ENCODE data around the gene TRRAP.
"Not testable (repeated sequence)": the region's sequence is repeated elsewhere in the genome, so short reads cannot be mapped to it uniquely, and the experiment has no call there.

The TRRAP gene

GRCh38 chr7:99030457-99030856 lies 152.1 kb downstream of the TRRAP start:
- DNase-seq (ENCODE audit: low spot score), result no peak

GRCh38 chr7:99030951-99031350 lies 152.6 kb downstream of the TRRAP start:
- no peak for DNase-seq (ENCODE audit: low spot score)

GRCh38 chr7:99031496-99031895 lies 153.2 kb downstream of the TRRAP start:
- no peak for DNase-seq (ENCODE audit: low spot score)

DNA sequence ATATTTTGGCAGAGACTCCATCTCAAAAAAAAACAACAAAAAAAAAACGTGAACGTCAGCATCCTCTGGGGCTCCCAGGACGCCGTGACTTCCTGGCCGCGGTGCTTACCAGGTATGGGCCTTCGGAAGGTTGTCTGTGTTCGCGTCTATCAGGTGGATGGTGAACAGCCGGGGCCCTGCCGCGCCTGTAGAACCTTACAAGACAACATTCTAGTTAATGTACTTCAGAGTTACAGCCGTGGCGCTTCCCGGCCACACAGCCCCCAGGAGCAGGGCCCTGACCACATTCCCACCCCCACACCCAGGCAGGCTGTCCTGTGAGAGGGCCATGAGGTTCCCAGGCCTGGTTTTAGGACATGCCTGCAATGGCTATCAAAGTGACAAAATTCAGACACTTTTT lies 154.6 kb downstream of the TRRAP start:
- DNase-seq (ENCODE audit: low spot score), result no peak

GRCh38 chr7:99033765-99034164 lies 155.4 kb downstream of the TRRAP start:
- DNase-seq (ENCODE audit: low spot score), result no peak

GRCh38 chr7:99034932-99035722 lies 156.8 kb downstream of the TRRAP start:
- no peak for DNase-seq (ENCODE audit: low spot score)

DNA sequence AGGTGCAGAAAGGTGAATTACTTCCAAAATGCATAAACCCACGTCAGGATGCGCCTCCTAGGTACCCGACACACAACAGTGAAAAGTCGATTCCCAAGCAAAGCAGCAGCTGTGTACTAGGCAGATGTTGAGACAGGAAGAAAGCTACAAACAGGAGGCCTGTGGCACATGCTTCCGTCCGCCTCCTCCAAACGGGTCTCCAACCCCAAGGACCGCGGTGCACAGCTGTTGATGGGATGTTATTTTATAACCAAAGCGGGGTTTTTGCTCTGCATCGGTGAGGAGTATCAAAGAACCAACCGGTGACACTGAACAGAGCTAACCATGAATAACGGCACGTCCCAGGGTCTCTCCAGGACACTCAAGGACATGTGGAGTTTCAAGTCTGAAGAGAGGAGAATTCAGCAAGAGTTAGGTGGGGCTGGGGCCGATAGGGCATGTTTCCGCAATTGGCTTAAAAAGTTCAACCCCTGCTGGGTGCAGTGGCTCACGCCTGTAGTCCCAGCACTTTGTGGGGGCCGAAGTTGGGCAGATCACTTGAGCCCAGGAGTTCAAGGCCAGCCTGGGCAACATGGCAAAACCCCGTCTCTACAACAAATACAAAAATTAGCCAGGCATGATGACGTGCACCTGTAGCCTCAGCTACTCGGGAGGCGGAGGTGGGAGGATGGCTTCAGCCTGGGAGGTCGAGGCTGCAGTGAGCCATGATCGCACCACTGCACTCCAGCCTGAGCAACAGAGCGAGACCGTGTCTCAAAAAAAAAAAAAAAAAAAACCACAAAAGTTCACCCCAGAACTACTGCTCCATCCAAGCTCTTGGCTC lies 157.6 kb downstream of the TRRAP start:
- DNase-seq (ENCODE audit: low spot score), result no peak

DNA sequence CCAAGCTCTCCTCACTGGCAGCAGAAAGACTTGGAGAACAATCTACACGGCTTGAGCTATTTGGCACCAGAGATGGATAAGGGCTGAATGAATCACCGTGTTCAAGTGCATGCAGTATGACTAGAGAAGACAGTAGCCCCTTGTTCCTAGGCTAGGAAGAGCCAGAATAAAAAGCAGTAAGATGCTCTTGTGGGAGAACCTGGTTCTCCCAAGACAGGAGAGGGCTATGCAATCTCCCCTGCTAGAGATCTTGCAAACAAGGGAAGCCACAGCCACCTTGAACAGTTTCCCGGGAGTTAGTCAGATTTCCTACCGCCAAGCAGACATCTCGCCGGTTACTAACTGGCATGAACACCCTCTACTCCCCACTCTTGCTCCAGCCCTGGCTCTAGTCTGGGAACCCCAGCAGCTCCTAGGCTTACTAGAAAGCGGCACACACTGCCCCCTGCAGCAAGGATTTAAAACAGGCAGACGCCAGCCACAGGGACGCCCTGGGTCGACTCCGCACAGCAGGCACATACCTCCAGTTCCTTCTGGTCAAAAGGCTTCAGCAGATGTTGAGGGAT lies 158.3 kb downstream of the TRRAP start:
- DNase-seq (ENCODE audit: low spot score), result peak; percentile 84

- DNase-seq (ENCODE audit: low spot score), result no peak
Observed at GRCh38 chr7:99037327-99037940, 159.1 kb downstream of the TRRAP start.

DNA sequence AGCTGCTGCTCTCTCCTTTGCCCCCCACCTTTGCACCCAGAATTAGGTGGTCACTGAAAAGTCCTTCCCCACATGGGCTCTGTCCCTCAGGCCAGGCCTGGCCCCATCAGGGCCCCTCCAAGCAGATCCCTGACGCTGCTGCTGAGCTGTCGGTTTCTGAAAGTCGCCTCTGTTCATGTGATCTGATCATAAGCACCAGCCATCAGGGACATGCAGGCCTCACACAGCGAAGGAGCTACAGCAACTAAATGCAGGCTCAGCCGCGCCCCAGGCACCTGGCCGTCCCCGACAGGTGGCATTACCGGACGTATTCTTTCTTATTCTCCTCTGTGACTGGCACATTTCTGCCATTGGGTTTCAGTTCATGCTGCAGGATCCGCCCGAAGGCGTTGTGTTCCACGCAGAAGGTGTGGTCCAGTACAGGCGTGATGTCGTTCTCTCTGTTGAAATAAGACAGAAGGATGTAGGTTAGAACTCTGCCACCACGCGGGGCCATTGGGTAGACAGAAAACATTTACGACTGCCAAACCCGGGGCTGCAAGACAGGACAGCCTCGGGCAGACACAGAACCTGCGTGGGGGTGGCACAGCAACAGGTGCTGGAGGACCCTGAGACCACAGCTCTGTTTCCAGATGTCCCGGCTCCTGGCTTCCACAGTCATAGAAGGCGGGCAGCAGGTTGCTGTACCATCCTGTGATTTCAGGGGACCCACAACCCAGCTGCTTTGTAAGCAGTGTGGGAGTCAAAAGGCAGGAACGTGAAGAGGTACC lies 159.9 kb downstream of the TRRAP start:
- no peak for DNase-seq (ENCODE audit: low spot score)

GRCh38 chr7:99039384-99039891 lies 161.1 kb downstream of the TRRAP start:
- no peak for DNase-seq (ENCODE audit: low spot score)

- peak; percentile 93 for DNase-seq (ENCODE audit: low spot score)
Observed at GRCh38 chr7:99040104-99040958, 162.0 kb downstream of the TRRAP start.

- no peak for DNase-seq (ENCODE audit: low spot score)
Observed at GRCh38 chr7:99041526-99041925, 163.2 kb downstream of the TRRAP start.

- no peak for DNase-seq (ENCODE audit: low spot score)
Observed at GRCh38 chr7:99042957-99043356, 164.6 kb downstream of the TRRAP start.

DNA sequence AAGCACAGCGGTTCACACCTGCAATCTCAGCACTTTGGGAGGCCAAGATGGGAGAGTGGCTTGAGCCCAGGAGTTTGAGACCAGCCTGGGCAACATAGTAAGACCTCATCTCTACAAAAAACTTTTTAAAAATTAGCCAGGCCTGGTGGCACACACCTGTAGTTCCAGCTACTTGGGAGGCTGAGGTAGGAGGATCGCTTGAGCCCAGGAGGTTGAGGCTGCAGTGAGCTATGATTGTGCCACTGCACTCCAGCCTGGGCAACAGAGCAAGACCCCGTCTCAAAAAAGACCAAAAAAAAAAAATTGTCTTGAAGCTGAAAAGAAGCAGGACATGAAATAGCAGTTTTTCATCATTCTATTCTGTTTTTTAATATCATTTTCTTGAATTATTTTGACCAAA lies 166.5 kb downstream of the TRRAP start:
- not testable (repeated sequence) for DNase-seq (ENCODE audit: low spot score)

- not testable (repeated sequence) for DNase-seq (ENCODE audit: low spot score)
Observed at GRCh38 chr7:99046262-99046661, 167.9 kb downstream of the TRRAP start.

GRCh38 chr7:99046722-99047121 lies 168.4 kb downstream of the TRRAP start:
- no peak for DNase-seq (ENCODE audit: low spot score)

DNA sequence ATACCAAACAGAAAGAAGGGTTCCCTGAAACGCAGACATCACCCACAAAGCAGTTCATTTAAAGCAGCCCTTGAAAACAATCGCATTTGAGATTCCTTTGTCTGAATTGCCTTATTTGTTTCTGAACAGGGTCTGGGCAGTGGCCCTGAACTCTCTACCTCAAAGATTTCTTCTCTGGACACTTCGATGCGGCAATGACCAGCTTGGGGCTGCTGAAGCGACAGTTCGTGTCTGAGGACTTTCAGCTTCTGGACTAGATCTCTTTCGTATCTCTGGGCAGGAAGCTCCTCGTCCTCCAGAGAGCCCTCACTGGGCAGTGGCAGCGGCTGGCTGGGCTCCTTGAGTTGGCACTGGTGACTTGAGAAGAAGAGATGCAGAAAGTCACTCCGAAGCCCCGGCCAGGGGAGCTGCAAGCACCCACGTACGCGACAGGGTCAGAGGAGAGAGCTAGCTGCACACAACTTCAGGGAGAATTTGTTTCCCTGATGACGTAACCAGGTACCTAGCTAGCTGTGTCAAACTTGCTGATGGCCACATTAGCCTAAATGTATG lies 169.3 kb downstream of the TRRAP start:
- no peak for DNase-seq (ENCODE audit: low spot score)

- DNase-seq (ENCODE audit: low spot score), result no peak
Observed at GRCh38 chr7:99050971-99051370, 172.6 kb downstream of the TRRAP start.

DNA sequence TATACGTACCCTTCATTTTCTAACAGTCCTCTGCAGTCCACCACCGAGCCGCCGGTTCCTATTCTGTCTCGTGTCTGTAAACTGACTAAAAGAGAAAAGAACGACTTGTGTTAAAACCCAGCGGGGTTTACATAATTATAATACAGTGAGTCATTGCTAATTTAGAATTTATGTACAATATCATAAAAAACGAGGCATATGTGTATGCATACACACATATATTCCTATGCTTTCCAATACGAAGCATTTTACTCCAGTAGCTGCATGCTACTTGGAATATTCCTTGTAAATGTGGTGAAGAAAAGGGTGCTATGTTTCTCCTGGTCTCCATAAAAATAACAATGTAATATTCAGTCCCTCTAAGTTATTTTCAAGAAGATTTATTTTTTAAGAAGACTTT lies 176.4 kb downstream of the TRRAP start:
- DNase-seq (ENCODE audit: low spot score), result no peak

Measured in Ammon's horn (tissue), 1 donor.